CD4-positive, alpha-beta T cell treated with Interferon gamma for 1 hour (primary cell): ENCODE data around the gene EBI3.
"Not testable (repeated sequence)": the region's sequence is repeated elsewhere in the genome, so short reads cannot be mapped to it uniquely, and the experiment has no call there.

Experiments
- DNase-seq: peaks from one replicate; pipeline ENCODE4 v3.0.0-alpha.2; 2020

EBI3 gene

DNA sequence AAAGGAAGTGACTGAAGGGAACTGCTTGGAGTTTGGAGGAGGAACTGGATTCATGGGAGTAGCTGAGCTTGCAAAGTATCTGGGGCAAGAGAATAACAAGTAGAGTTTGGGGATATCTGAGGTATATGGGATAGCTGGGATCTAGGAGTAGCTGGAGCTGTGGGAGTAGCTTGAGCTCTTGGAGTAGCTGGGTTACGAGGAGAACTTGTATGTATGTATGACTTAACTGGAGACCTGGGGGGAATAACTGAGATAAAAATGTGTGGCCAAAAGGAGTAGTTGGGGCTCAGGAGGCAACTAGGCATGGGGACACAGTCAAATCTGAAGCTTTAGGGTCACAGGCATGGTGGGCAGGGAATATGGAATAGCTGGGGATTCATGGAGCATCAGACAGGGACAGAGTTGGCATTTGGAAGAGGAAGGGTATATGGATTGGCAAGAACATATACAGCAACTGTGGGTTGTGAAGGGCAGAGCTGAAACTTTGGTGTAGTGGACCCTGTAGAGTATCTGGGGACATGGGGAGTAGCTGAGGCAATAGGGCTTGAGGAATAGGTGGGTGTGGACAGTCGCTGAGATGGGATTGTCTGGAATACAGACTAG, 28.3 kb upstream of the EBI3 start:
- no peak for DNase-seq

DNA sequence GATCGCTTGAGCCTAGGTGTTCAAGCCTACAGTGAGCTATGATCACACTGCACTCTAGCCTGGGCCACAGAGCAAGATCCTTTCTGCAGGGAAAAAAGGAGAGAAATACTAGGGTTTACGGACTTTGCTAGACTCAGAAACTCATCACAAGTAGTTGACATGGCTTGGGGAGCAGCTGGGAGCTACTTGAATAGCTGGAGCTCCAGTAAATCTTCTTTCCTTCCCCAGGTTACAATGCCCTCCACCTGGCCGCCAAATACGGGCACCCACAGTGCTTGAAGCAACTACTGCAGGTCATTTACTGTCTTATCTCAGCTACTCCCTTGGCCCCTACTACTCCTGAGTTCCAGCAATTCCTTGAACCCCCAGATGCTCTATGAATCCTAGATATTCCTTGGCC, 27.5 kb upstream of the EBI3 start:
- DNase-seq, result no peak

DNA sequence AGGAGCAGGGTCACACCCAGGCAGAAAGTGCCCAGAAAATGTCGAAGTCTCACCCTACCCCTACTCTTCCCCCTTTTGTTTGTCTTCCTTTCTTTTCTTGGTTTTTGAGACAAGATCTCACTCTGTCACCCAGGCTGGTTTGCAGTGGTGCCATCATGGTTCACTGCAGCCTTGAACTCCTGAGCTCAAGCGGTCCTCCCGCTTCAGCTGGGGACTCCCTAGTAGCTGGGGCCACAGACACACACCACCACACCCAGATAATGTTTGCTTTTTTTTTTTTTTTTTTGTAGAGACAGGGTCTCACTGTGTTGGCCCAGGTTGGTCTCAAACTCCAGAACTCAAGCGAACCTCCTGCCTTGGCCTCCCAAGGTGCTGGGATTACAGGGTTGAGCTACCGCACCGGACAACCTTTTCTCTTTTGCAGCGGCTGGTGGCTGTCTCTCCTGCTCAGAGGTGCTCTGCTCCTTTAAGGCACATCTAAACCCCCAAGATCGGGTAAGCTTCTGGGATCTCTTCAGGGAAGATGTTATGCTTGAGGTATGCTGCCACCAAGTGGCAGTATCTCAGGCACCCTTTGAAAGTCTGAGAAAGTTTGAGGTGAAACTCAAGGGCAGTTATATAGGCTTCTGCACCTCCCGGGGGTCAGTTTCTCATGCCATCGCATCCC, 22.4 kb upstream of the EBI3 start:
- DNase-seq, result no peak

DNA sequence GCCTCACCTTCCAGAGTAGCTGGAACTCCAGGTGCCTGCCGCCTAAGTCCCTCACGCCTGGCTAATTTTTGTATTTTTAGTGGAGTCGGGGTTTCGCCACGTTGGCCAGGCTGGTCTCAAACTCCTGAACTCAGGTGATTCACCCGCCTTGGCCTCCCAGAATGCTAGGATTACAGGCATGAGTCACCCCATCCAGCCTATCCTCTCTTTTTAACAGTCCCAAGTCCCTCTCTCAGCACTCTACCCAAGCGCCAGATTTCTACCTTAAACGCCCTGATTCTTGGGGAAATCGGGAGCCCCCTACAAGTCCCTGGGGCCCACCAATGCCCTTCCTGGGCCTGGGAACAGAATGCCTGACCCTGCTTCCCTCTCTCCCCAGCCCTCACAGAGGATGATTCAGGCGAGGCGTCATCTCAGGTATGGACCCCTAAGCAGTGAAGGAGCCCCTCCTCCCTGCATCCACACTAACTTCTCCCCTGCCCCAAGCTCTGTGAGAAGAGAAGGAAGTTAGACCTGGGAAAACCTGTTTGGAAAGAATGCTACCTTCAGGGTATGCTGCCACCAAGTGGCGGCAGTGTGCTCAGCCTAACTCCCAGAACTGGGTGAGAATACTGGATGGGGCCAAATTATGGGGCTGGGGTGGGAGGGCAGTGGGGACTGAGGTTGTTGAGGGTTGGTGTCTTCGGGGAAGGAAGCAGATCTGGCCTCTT, 20.8 kb upstream of the EBI3 start:
- no peak for DNase-seq

DNA sequence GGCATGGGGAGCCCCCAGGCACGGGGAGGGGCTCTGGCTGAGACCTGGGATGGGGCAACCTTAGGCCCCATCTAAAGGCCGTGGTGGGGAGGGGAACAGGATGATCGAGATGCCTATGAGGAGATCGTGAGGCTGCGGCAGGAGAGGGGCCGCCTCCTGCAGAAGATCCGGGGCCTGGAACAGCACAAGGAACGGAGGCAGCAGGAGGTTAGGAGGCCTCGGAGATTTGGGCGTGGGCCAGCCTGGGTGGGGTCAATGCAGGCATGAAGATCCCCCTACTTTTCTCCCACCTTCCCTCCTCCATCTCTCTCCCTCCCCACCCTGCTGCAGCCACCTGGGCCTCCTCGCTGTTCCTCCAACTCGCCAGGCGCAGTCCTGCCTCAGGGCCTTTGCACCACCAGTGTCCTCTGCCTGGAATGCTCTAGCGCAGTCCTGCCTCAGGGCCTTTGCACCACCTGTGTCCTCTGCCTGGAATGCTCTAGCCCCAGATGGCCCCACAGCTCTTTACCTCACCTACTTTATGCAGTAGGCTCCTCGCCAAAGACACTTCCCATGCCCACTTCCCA, 19.1 kb upstream of the EBI3 start:
- DNase-seq, result no peak

DNA sequence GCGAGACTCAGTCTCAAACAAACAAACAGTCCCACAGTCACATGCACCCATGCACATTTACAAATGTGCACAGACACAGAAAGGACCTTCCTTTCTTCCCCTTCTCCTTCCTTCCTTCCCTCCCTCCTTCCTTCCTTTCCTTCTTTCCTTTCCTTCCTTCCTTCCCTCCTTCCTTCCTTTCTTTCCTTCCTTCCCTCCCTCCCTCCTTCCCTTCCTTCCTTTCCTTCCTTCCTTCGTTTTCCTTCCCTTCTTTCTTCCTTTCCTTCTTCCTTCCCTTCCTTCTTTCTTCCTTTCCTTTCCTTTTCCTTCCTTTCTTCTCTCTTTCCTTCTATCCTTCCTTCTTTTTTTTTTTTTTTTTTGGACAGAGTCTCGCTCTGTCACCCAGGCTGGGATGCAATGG, 16.2 kb upstream of the EBI3 start:
- no peak for DNase-seq

DNA sequence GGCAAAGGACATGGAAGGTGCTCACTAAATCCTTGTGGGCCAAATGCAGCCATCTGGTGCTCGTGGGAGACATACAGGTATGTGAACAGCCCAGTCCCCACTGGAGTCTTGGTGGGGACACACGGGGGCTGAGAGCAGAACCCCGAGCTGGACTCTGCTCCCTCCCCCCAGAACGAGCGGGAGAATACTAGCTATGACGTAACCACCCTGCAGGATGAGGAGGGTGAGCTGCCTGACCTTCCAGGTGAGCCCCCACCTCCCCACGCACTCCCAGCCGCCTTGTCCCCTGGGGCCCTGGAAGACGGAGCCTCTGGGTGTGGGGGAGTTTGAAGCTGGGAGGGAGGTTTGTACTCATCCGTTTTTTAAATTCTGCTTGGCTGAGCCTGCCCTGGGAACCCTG, 13.5 kb upstream of the EBI3 start:
- DNase-seq, result no peak

DNA sequence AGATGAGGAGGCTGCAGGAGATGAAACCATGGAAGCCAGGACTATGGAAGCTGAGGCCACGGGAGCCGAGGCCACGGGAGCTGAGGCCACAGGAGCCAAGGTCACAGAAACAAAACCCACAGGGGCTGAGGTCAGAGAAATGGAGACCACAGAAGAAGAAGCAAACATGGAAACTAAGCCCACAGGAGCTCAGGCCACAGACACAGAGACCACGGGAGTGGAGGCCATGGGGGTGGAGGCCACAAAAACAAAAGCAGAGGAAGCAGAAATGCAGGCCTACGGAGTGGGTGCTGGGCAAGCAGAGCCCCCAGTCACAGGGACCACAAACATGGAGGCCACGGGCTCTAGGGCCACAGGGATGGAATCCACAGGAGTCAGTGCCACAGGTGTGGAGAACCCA, 12.5 kb upstream of the EBI3 start:
- DNase-seq, result no peak

DNA sequence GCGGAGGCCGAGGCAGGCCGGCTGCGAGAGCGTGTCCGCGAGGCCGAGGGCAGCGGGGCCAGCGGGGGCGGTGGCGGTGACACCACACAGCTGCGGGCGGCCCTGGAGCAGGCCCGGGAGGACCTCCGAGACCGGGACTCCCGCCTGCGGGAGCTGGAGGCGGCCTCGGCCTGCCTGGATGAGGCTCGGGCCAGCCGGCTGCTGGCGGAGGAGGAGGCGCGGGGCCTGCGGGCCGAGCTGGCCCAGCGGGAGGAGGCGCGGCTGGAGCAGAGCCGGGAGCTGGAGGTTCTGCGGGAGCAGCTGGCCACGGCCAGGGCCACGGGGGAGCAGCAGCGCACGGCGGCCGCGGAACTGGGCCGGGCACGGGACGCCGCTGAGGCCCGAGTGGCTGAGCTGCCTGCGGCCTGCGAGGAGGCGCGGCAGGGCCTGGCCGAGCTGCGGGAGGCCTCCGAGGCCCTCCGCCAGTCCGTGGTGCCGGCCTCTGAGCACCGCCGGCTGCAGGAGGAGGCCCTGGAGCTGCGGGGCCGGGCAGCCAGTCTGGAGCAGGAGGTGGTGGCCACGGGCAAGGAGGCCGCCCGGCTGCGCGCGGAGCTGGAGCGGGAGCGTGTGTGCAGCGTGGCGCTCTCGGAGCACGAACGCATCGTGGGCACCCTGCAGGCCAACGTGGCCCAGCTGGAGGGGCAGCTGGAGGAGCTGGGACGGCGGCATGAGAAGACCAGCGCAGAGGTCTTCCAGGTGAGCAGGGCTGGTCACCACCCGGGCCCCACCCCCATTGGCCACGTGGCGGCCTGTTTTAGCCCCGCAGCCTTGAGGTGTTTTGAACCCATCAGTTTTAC, 11.7 kb upstream of the EBI3 start:
- no peak for DNase-seq

DNA sequence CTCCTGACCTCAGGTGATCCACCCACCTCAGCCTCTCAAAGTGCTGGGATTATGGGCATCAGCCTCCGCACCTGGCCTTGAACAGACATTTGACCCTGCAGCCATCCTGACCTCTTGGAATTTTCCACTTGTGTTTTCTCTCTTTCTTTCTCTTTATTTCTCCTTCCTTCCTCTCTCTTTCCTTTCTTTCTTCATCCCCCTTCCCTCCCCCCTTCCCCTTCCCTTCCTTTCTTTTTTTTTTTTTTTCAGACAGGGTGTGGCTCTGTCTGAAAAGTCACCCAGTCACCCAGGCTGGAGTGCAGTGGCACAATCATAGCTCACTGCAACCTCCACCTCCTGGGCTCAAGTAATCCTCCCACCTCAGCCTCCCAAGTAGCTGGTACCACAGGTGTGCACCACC, 10.8 kb upstream of the EBI3 start:
- not testable (repeated sequence) for DNase-seq

DNA sequence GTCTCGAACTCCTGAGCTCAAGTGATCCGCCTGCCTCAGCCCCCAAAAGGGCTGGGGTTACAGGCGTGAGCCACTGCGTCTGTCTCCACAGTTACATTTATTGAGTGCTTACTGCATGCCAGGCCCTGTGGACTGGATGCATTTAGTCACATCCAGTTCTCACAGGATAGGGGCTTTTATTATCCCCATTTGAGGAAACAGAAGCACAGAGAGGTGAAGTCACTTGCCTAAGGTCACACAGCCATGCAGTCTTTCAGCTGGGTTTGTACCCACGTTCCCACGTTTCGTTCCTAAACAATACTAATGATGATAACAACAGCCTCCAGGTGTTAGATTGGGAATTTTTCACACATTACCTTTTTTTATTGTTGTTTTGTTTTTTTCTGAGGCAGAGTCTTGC, 9.1 kb upstream of the EBI3 start:
- no peak for DNase-seq

DNA sequence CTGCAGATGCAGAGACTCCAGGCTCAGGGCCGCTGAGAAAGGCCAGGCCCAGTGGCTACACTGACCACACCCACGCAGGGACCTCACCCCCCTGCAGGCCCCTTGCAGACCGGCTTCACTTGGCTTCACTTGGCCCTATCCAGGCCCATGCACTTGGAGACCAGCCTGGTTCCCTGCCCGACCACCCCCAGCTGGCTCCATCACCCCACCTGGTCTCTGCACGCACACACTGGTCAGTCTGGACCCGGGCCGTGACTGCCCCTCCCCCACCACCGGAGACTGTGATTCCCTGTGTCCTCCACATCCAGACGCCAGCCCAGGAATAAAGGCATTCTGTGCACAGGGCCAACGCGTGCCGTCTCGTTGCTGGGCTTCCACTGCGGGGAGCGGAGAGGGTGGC, 4.9 kb upstream of the EBI3 start:
- no peak for DNase-seq

DNA sequence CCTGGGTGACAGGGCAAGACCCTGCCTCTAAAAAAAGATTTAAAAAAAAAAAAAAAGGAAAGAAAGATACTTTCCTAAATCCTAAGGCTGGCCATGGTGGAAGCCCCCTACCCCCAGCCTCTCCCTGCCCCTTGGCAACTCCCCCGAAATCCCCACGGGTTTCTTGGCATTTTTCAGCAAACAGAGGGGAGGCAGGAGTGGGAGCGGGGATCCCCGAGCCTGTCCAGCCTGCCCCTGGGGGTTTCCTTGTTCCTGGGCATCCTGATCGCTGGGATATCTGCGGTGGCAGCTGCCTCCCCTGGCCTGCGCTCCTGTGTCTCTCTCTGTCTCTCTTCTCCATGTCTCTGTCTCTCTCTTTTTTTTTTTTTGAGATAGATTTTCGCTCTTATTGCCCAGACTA, 3.4 kb upstream of the EBI3 start:
- no peak for DNase-seq

DNA sequence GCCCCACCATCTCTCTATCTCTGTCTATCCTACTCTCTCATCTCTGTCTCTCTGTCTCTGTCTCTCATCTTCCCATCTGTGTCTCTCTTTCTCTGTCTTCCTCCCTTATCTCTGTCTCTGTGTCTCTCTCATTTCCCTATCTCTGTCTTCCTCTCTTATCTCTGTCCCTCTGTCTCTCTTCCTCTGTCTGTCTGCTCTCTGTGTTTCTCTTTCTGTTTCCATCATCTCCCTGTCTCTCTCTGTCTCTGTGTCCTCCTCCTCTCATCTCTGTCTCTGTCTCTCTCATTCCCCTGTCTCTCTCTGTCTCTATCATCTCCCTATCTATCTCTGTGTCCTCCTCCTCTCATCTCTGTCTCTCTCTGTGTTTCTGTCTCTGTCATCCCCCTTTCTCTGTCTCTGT, 1.6 kb upstream of the EBI3 start:
- DNase-seq, result no peak

DNA sequence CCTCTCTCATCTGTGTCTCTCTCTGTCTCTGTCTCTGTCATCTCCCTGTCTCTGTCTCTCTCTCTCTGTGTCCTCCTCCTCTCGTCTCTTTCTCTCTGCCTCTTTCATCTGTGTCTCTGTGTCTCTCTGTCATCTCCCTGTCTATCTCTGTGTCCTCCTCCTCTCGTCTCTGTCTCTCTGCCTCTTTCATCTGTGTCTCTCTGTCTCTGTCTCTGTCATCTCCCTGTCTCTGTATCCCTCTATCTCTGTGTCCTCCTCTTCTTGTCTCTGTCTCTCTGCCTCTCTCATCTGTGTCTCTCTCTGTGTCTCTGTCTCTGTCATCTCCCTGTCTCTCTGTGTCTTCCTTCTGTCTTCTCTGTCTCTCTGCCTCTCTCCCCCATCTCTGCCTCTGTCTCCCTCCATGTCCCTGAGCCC, 551 bp upstream of the EBI3 start:
- no peak for DNase-seq

DNA sequence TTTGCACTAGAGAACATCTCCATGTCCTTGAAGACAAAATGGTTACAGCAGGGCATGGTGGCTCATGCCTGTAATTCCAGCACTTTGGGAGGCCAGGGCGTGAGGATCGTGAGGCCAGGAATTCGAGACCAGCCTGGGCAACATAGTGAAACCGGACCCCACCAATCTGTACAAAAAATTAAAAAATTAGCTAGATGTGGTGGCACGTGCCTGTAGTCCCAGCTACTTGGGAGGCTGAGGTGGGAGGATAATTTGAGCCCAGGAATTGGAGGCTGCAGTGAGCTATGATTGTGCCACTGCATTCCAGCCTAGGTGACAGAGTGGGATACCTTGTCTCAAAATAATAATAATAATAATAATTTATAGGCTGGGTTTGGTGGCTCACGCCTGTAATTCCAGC, 914 bp downstream of the EBI3 start:
- not testable (repeated sequence) for DNase-seq

DNA sequence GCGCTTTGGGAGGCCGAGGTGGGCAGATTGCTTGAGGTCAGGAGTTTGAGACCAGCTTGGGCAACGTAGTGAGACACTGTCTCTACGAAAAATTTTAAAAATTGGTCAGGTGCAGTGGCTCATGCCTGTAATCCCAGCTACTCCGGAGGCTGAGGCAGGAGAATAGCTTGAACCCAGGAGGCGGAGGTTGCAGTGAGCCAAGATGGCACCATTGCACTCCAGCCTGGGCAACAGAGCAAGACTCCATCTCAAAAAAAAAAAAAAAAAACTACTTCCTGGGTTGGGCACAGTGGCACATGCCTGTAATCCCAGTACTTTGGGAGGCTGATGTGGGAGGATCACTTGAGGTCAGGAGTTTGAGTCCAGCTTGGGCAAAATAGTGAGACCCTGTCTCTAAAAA, 2.2 kb downstream of the EBI3 start:
- DNase-seq, result not testable (repeated sequence)

DNA sequence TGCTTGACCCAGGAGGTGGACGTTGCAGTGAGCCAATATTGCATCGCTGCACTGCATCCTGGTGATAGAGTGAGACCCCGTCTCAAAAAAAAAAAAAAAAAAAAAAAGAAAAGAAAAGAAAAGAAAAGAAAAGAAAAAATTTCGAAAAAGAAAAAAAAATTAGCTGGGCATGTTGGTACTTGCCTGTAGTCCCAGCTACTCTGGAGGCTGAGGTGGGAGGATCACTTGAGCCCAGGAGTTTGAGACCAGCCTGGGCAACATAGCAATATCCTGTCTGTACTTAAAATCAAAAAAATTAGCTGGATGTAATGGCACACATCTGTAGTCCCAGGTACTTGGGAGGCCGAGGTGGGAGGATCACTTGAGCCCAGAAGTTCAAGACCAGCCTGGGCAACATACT, 2.8 kb downstream of the EBI3 start:
- not testable (repeated sequence) for DNase-seq

DNA sequence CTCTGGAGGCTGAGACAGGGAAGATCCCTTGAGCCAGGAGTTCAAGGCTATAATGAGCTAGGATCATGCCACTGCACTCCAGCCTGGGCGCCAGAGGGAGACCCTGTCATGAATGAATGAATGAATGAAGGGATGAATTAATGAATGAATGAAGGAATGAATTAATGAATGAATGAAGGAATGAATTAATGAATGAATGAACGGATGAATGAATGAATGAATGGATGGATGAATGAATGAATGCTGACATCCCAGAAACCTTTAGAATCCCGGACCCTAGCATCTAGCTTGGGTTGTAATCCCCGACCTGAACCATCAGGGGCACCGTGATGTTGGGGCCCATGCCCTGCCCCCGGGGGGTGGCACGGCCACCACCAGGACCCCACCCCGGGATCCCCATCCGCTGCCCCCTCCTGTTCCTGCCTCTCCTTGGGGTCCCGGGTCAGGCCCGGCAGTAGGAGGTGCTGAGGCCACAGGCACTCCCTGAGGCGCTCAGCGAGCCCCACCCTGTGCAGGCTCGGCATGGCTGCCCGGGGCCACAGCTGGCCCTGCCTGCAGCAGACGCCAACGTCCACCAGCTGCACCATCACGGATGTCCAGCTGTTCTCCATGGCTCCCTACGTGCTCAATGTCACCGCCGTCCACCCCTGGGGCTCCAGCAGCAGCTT, 3.4 kb downstream of the EBI3 start:
- no peak for DNase-seq

DNA sequence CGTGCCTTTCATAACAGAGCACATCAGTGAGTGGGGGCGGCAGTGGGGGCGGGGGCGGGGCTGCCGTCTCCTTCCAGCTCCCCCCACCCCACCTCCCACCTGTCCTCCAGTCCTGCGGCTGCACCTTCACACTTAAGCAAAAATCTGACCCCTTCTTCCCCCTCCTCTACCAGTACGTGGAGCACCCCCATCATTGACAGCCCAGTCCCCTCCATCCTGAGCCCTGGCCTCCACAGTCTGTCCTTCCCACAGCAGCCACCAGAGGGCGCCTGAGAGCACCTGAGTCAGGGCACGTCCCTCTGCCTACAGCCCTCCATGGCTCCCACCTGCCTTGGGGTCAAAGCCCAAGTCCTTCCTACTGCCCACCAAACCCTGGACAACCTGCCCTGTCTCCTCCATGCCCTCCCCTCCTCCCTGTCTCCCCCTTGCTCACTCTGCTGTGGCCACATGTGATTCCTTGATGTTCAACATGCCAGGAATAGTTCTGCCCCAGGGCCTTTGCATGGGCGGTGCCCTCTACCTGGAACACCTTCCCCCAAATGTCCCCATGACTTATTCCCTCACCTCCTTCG, 4.0 kb downstream of the EBI3 start:
- DNase-seq, result peak; percentile 23

DNA sequence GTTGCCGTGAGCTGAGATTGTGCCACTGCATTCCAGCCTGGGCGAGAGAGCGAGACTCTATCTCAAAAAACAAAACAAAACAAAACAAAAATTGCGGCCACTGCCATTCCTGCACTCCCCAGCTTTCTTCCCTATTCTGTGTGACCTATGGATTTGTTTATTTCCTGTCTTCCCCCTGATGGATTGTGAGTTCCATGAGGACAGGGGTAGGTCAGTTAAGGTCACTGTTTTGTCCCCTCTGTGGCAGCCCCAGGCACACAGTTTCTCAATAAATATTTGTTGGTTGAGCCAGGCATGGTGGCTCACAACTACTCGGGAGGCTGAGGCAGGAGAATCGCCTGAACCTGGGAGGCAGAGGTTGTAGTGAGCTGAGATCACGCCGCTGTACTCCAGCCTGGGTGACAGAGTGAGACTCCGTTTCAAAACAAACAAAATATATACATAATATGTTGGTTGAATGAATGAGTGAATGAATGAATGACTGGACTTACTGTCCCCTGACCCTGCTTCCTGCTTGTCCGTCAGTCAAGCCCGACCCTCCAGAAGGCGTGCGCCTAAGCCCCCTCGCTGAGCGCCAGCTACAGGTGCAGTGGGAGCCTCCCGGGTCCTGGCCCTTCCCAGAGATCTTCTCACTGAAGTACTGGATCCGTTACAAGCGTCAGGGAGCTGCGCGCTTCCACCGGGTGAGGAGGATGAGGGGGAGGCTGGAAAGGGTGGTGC, 5.0 kb downstream of the EBI3 start:
- no peak for DNase-seq

DNA sequence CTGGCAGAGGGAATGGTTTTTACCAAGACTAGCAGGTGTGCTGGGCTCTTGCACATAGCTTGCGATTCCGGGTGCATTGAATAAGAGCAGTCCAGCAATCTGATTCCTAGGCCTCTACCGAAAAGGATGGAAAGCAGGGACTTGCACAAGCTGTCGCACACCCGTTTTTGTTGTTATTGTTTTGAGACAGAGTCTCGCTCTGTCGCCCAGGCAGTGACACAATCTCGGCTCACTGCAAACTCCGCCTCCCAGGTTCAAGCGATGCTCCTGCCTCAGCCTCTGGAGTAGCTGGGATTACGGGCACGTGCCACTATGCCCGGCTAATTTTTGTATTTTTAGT, 5.5 kb downstream of the EBI3 start:
- DNase-seq, result no peak
